ENCODE results near the gene GTSE1. TPM values are rescaled to one million over a fixed set of nuclear protein-coding genes. Genes with fewer than 3 reads are reported as not detected.

GTSE1 gene
- total RNA-seq, 1 experiment from 2014 or later = 42.6 TPM

DNA sequence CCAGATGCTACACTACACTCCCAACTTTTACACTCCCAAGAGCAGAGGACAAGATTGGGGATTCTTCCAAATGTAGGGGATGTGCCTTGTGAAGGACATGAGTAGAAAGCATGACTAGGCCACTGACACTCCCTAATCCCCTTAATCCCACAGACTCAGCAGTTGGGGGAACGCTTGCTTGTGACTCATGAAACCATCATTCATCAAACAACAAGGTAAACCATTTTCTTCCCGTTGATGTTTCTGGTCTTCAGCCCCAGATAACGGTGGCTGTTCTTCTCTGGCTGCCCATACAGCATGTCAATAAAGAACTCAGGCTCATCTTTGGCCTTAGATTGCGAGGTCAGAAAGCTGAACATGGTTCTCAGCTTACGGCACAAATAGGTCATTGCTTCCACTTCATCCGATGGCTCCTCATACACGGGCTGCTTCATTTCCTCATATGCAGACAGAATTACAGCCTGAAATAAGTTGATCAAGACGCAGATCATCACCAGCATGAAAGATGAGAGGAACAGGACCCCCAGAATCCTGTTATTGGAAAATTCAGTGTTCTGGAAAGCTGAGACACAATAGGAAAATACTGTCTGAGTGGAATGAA lies 40.2 kb upstream of the GTSE1 start:
- Histone ChIP-seq H2BK20ac (ENCODE audit: low read depth, low read length, poor library complexity, severe bottlenecking) (no peak overlapping the region), H3K9ac (ENCODE audit: extremely low read depth, insufficient read length, low read length) (no peak overlapping the region), H3K4ac (ENCODE audit: low read depth, low read length) (no peak overlapping the region), H3K9me3 (ENCODE audit: control insufficient read depth, low read depth, low read length) (no peaks in the 10 kb centered on the region), H3K4me2 (ENCODE audit: insufficient read depth, insufficient read length, low read length) (no peak overlapping the region), H4K91ac (ENCODE audit: insufficient read length, low read depth, low read length) (no peak overlapping the region), H3K56ac (ENCODE audit: insufficient read length, low read depth, low read length) (no peak overlapping the region), H3K18ac (ENCODE audit: insufficient read length, low read depth, low read length) (no peak overlapping the region), H3K23me2 (ENCODE audit: insufficient read length, low read depth, low read length, poor library complexity, severe bottlenecking) (no peaks in the 10 kb centered on the region), H2BK15ac (ENCODE audit: low read depth, low read length) (no peak overlapping the region), H3K79me2 (ENCODE audit: insufficient read depth, low read length) (no peaks in the 10 kb centered on the region), H2AFZ (ENCODE audit: low read length) (no peak overlapping the region), H3K23ac (ENCODE audit: insufficient read length, low read depth, low read length) (no peak overlapping the region), H4K20me1 (ENCODE audit: control insufficient read depth, insufficient read depth, insufficient read length) (no peaks in the 10 kb centered on the region), H4K5ac (ENCODE audit: insufficient read length, low read depth, low read length) (no peak overlapping the region), H2BK12ac (ENCODE audit: insufficient read length, low read depth, low read length) (no peak overlapping the region), H3K14ac (ENCODE audit: insufficient read depth, low read length) (no peak overlapping the region), H3K79me1 (ENCODE audit: insufficient read depth, low read depth, low read length, poor library complexity, severe bottlenecking) (no peaks in the 10 kb centered on the region), H2AK5ac (ENCODE audit: insufficient read length, low read length) (no peak overlapping the region), H3T11ph (ENCODE audit: low read length) (no peak overlapping the region), H3K4me1 (ENCODE audit: insufficient read depth, low read length) (no peaks in the 10 kb centered on the region), H3K27ac (ENCODE audit: insufficient read length, low read depth, low read length) (no peak overlapping the region), H3K27me3 (ENCODE audit: insufficient read depth, low read length) (peaks cover 6% of the 10 kb centered on the region; the same call in 1 of the 2 replicates), H2BK5ac (ENCODE audit: insufficient read length, low read length) (no peak overlapping the region), H4K8ac (replicated peaks; ENCODE audit: insufficient read length, low read depth, low read length) (no peak overlapping the region), H2BK120ac (ENCODE audit: low read depth, low read length, poor library complexity, severe bottlenecking) (no peak overlapping the region)
- TF ChIP-seq, protein P1, sequence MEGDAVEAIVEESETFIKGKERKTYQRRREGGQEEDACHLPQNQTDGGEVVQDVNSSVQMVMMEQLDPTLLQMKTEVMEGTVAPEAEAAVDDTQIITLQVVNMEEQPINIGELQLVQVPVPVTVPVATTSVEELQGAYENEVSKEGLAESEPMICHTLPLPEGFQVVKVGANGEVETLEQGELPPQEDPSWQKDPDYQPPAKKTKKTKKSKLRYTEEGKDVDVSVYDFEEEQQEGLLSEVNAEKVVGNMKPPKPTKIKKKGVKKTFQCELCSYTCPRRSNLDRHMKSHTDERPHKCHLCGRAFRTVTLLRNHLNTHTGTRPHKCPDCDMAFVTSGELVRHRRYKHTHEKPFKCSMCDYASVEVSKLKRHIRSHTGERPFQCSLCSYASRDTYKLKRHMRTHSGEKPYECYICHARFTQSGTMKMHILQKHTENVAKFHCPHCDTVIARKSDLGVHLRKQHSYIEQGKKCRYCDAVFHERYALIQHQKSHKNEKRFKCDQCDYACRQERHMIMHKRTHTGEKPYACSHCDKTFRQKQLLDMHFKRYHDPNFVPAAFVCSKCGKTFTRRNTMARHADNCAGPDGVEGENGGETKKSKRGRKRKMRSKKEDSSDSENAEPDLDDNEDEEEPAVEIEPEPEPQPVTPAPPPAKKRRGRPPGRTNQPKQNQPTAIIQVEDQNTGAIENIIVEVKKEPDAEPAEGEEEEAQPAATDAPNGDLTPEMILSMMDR (conservative IDR thresholded peaks at IDR 0.05) = no peak
- H3K36me3 Mint-ChIP-seq (ENCODE audit: insufficient read depth in 1 of 3, low read depth in 3 of 3) = peaks cover 0 to 13% (median 9%) of the 10 kb centered on the region in 3 experiments; a peak in 6 of 7 replicates
- no CpG with 5 or more reads among the region's 8 CpGs for WGBS (ENCODE audit: extremely low coverage, insufficient read length, low lambda C conversion rate)
- no peak overlapping the region for H3K27ac Mint-ChIP-seq
- no peak for DNase-seq
- H3K27me3 Mint-ChIP-seq (ENCODE audit: low read depth) = peaks cover 55% of the 10 kb centered on the region
- H3K4me3 Mint-ChIP-seq = no peak overlapping the region
- H3K4me1 Mint-ChIP-seq = peaks cover 3 to 4% of the 10 kb centered on the region in 2 experiments
- peaks cover under 1 to 51% of the 10 kb centered on the region in 2 experiments for H3K9me3 Mint-ChIP-seq

All from H9 (cell line).